Choroid plexus epithelial cell (primary cell): ENCODE data around the gene CDH26.

Experiments used
- DNase-seq: peaks from one replicate; pipeline ENCODE4 v3.0.0-alpha.2; 2010; ENCODE audit warnings: low read depth
- H3K4me3 ChIP-seq: 2 replicates; pipeline ENCODE4 v1.5.1; 2011; ENCODE audit warnings: low read depth, mild to moderate bottlenecking, control low read depth, low read length, moderate library complexity
- TF ChIP-seq, protein P1 (sequence below): conservative IDR thresholded peaks from 2 replicates; pipeline ENCODE4 v1.5.1; 2011; ENCODE audit warnings: low read depth, mild to moderate bottlenecking, control low read depth, inconsistent platforms, low read length, moderate library complexity

CDH26 gene

GRCh38 chr20:60043435-60043834 is 85.2 kb downstream of the CDH26 start:
- no peak overlapping the region for H3K4me3 ChIP-seq
- TF ChIP-seq, protein P1, sequence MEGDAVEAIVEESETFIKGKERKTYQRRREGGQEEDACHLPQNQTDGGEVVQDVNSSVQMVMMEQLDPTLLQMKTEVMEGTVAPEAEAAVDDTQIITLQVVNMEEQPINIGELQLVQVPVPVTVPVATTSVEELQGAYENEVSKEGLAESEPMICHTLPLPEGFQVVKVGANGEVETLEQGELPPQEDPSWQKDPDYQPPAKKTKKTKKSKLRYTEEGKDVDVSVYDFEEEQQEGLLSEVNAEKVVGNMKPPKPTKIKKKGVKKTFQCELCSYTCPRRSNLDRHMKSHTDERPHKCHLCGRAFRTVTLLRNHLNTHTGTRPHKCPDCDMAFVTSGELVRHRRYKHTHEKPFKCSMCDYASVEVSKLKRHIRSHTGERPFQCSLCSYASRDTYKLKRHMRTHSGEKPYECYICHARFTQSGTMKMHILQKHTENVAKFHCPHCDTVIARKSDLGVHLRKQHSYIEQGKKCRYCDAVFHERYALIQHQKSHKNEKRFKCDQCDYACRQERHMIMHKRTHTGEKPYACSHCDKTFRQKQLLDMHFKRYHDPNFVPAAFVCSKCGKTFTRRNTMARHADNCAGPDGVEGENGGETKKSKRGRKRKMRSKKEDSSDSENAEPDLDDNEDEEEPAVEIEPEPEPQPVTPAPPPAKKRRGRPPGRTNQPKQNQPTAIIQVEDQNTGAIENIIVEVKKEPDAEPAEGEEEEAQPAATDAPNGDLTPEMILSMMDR = no peak
- no peak for DNase-seq

- H3K4me3 ChIP-seq = no peak overlapping the region
- peak; percentile 13 for DNase-seq
These were observed 87.8 kb downstream of the CDH26 start for GRCh38 chr20:60046011-60046413.

GRCh38 chr20:60046436-60046835 is 88.2 kb downstream of the CDH26 start:
- TF ChIP-seq, protein P1 = no peak
- H3K4me3 ChIP-seq = no peak overlapping the region
- DNase-seq = no peak

More at GRCh38 chr20:60046011-60046413, 87.8 kb downstream of the CDH26 start:
- TF ChIP-seq, protein P1 = no peak

DNA sequence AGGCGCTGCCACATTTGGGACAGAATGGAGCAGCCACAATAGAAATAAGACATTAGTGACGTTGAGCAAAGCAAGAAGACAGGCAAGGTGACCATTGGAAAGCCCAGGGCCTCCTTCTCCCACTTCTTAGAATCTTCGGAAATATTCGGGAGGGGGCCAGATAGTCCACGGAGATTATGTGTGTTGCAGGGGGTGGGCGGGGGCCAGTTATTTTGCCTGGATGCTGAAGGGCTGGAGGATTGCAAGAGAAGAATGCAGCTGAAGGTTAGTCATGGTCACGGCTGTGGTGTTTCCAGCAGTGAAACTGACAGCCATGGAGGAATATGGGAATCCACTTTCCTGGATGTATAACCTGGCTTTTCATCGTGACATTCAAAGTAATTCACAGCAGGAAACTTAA is 88.6 kb downstream of the CDH26 start:
- no peak overlapping the region for H3K4me3 ChIP-seq
- DNase-seq = no peak
- TF ChIP-seq, protein P1 = no peak

GRCh38 chr20:60048634-60049521 is 90.7 kb downstream of the CDH26 start:
- H3K4me3 ChIP-seq = no peak overlapping the region
- DNase-seq = no peak
- TF ChIP-seq, protein P1 = no peak

- no peak for DNase-seq
- no peak overlapping the region for H3K4me3 ChIP-seq
- TF ChIP-seq, protein P1 = no peak
These were observed 91.4 kb downstream of the CDH26 start for GRCh38 chr20:60049601-60050000.
